Right lobe of liver (tissue), 4 donors: ENCODE measurements around the gene MYRF.

Experiments used
- CTCF ChIP-seq, 4 donors: fragments of 200-600 bp in 3 of 4; fragments of 450-650 bp in 1 of 4; IDR thresholded peaks; one replicate each; pipeline versions ENCODE4 v1.5.1 to v1.8.0; 2016 to 2022; ENCODE audit warnings: antibody characterized with exemption in 4 of 4, mild to moderate bottlenecking in 2 of 4
- POLR2A ChIP-seq: fragments of 450-650 bp; IDR thresholded peaks from one replicate; pipeline ENCODE4 v1.6.1; 2017; ENCODE audit warnings: antibody characterized with exemption, mild to moderate bottlenecking
- donor health status: DM: no; HTN: no; CAD: no.
- donor health status: DM: no; HTN: no; CAD: no.
- donor health status: DM: no; HTN: yes; CAD: no.

- TF ChIP-seq POLR2A: no peak
- no peak for TF ChIP-seq CTCF (IDR thresholded peaks at IDR 0.05)
Observed at GRCh38 chr11:61715867-61716266, 36.6 kb upstream of the MYRF start.
